Subcutaneous adipose tissue (tissue), 4 donors: ENCODE results near the gene SPDEF. TPM values are rescaled to one million over a fixed set of nuclear protein-coding genes. Genes with fewer than 3 reads are reported as not detected.

Experiments used
- CTCF ChIP-seq: fragments of 450-650 bp; IDR thresholded peaks from one replicate; pipeline ENCODE4 v1.5.1; 2016; ENCODE audit warnings: low read depth, mild to moderate bottlenecking, control low read depth, antibody characterized with exemption, moderate library complexity
- total RNA-seq, 4 donors: library from RNA; depleted of rRNA; stranded (reverse); fragments of >200 nt; gene quantifications; one replicate each; pipeline ENCODE4 v1.1.0, GENCODE V29; 2016

Gene SPDEF
- total RNA-seq, 4 donors from 2014 or later: 0.22 TPM; not detected in 3

- TF ChIP-seq CTCF: no peak
Measured at GRCh38 chr6:34555007-34555322, 1.2 kb downstream of the SPDEF start.

GRCh38 chr6:34554291-34555006 is 1.7 kb downstream of the SPDEF start:
- TF ChIP-seq CTCF: no peak

DNA sequence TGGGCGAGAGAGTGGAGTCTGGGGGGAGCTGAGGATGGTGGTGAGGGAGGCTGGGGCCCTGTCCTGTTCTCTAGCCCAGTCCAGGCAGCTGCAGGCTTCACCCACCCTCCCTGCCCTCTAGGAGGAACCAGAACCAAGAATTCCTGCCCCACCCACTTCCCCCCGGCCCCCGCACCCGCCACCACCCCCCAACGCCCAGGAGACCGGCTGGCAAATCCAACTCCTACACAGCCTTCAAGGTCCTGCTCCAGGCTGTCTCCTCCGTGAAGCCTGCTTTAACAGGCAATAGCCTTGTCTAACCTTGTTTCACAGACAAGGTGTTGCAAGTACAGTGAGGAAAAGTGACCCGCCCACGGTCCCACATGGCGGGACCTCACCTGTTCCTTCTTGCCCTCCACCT is 2.4 kb downstream of the SPDEF start:
- no peak for TF ChIP-seq CTCF

DNA sequence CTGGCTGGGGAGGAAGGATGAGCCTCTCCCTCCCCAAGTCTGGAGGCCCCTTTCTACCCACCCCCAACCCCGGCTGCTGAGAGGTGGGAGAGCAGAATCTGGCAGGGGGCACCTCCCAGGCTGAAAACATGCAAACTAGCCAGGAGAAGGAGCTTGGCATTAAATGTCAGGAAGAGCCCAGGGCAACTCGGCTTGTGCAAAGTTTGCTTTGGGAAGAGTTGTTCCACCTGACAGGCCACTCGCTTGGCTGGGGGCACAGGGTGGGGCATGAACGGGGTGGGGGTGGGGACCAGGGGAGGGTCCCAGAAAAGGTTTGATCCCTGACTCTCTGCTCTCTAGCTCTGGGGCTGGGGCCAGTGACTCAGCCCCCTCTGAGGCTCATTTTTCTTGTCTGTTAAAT is 3.0 kb downstream of the SPDEF start:
- TF ChIP-seq CTCF: no peak

DNA sequence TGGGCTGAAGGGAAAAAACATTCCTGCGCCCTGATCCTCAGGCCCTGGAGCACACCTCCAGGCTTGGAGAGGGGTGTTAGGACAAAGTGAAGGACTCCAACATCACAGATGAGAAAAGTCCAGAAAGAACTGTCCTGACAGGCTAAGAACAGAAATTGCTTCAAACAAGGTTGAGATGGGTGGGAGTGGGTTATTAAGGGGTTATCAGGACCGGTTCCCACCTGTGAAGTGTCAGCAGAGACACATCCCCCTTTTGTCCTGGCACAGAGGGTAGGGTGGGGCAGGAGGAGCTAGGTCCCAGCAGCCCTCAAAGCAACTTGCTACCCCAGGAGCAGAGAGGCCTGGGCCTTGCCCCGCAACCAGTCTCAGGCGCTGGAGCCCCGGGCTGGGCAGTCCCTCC is 3.5 kb downstream of the SPDEF start:
- no peak for TF ChIP-seq CTCF

- no peak for TF ChIP-seq CTCF
Measured at GRCh38 chr6:34551720-34552119, 4.4 kb downstream of the SPDEF start.

DNA sequence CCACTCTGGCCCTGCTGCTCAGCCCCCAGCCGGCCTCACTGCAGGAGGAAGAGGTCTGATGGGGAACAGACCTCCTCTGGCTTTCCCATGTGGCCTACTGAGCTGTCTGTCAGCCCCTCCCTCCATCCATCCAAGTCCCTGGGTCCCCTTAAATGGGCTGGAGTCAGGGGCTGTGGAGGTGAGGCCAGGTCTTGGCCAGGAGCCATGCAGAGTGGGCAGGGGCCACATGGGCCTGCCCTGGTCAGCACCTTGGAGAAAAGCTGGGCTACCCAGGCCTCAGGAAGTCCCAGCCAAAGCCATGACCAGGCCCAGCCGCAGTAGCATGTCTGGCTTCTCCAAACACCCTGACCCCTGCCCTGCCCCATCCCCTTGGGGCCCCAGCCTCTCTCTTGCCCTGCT is 6.3 kb downstream of the SPDEF start:
- TF ChIP-seq CTCF: no peak
